ENCODE data around the gene RIN2. TPM values are rescaled to one million over a fixed set of nuclear protein-coding genes. Genes with fewer than 3 reads are reported as not detected.

RIN2 gene
- total and polyA plus RNA-seq, 2 of the 4 experiments (the other 2 are of a cell fraction): 16.1 to 72.2 TPM

- Histone ChIP-seq H3K4ac (ENCODE audit: low read depth, low read length) (no peak overlapping the region), H3K18ac (ENCODE audit: low read depth, low read length) (no peak overlapping the region), H3K79me1 (ENCODE audit: low read depth in 1 of 2, low read length in 2 of 2) (no peaks in the 10 kb centered on the region), H3K27me3 (ENCODE audit: control insufficient read depth, insufficient read depth, low read length) (peaks cover 15% of the 10 kb centered on the region), H4K91ac (ENCODE audit: insufficient read depth, low read depth, low read length) (no peak overlapping the region), H3K56ac (ENCODE audit: extremely low read depth, insufficient read depth, low read length) (no peak overlapping the region), H2BK5ac (ENCODE audit: low read depth, low read length, poor library complexity, severe bottlenecking) (no peak overlapping the region), H3K9me1 (ENCODE audit: insufficient read depth, low read length) (no peaks in the 10 kb centered on the region), H4K20me1 (ENCODE audit: insufficient read depth, low read length) (no peaks in the 10 kb centered on the region), H3K36me3 (ENCODE audit: control insufficient read depth, insufficient read depth, low read length) (no peaks in the 10 kb centered on the region), H3K27ac (ENCODE audit: insufficient read depth, low read length) (no peak overlapping the region), H4K5ac (ENCODE audit: low read depth, low read length) (no peak overlapping the region), H3K23ac (ENCODE audit: low read depth, low read length) (no peak overlapping the region), H3K4me2 (ENCODE audit: low read depth, low read length) (no peak overlapping the region), H3K14ac (replicated peaks; ENCODE audit: low read depth, low read length) (no peak overlapping the region), H3K4me3 (ENCODE audit: insufficient read depth, low read depth, low read length) (no peak overlapping the region), H3K9ac (ENCODE audit: low read depth, low read length) (no peak overlapping the region), H4K8ac (ENCODE audit: low read depth in 2 of 2, low read length in 2 of 2) (no peak overlapping the region), H2AFZ (replicated peaks; ENCODE audit: low read length, poor library complexity) (no peak overlapping the region), H2AK9ac (replicated peaks; ENCODE audit: low read depth, low read length, poor library complexity) (no peak overlapping the region), H2BK20ac (ENCODE audit: low read depth, low read length) (no peak overlapping the region), H3K4me1 (ENCODE audit: control insufficient read depth, insufficient read depth, low read length) (no peaks in the 10 kb centered on the region), H2BK120ac (ENCODE audit: low read depth, low read length) (no peak overlapping the region), H2BK15ac (ENCODE audit: low read depth, low read length) (no peak overlapping the region), H3K9me3 (ENCODE audit: control insufficient read depth, insufficient read depth, low read length) (peaks cover 3% of the 10 kb centered on the region), H2AK5ac (ENCODE audit: low read depth, low read length) (no peak overlapping the region)
- dilution Hi-C loops (cut with HindIII; ENCODE audit: low sequenced_read_pairs, unreplicated experiment) (no loop called here), intact Hi-C loops (cut with micrococcal nuclease) (no loop called here), in situ Hi-C loops (cut with MboI; ENCODE audit: low sequenced_read_pairs) (no loop called here)
- no TSS peak for BruUV-seq (replicated peaks)
- DNase-seq (no peak), ATAC-seq (ENCODE audit: low read depth) (no peak)
- ChIA-PET CTCF (no interaction called here), POLR2A (ENCODE audit: unreplicated experiment) (no interaction called here)
- no peak for TF ChIP-seq RCOR1 (IDR thresholded peaks at IDR 0.05; ENCODE audit: insufficient replicate concordance, low read length)
- TF ChIP-seq MXI1 (IDR thresholded peaks at IDR 0.05; ENCODE audit: borderline replicate concordance, low read depth, low read length): no peak
- TF ChIP-seq CEBPB (IDR thresholded peaks at IDR 0.05; ENCODE audit: low read depth, low read length): no peak
- no peak for TF ChIP-seq USF2 (IDR thresholded peaks at IDR 0.05; ENCODE audit: low read depth, low read length)
- no peak for TF ChIP-seq CHD1 (IDR thresholded peaks at IDR 0.05; ENCODE audit: low read depth, low read length)
- TF ChIP-seq SMC3 (IDR thresholded peaks at IDR 0.05; ENCODE audit: low read depth, low read length): no peak
- no peak for TF ChIP-seq BHLHE40 (IDR thresholded peaks at IDR 0.05; ENCODE audit: low read depth, low read length)
- TF ChIP-seq FOS (IDR thresholded peaks at IDR 0.05; ENCODE audit: low read depth, low read length): no peak
- no peak for TF ChIP-seq RAD21 (IDR thresholded peaks at IDR 0.05; ENCODE audit: low read length)
- TF ChIP-seq NFE2L2 (IDR thresholded peaks at IDR 0.05; ENCODE audit: low read depth, low read length): no peak
- TF ChIP-seq RFX5 (IDR thresholded peaks at IDR 0.05; ENCODE audit: low read depth, low read length): no peak
- TF ChIP-seq MAFK (IDR thresholded peaks at IDR 0.05; ENCODE audit: low read depth, low read length): no peak
- no peak for TF ChIP-seq POLR2A (IDR thresholded peaks at IDR 0.05; ENCODE audit: low read depth, low read length)
- TF ChIP-seq, protein P1, sequence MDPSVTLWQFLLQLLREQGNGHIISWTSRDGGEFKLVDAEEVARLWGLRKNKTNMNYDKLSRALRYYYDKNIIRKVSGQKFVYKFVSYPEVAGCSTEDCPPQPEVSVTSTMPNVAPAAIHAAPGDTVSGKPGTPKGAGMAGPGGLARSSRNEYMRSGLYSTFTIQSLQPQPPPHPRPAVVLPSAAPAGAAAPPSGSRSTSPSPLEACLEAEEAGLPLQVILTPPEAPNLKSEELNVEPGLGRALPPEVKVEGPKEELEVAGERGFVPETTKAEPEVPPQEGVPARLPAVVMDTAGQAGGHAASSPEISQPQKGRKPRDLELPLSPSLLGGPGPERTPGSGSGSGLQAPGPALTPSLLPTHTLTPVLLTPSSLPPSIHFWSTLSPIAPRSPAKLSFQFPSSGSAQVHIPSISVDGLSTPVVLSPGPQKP (IDR thresholded peaks at IDR 0.05; ENCODE audit: borderline replicate concordance, low read depth, low read length): no peak
- TF ChIP-seq MAZ (IDR thresholded peaks at IDR 0.05; ENCODE audit: borderline replicate concordance, low read depth, low read length): no peak
- TF ChIP-seq, protein P2, sequence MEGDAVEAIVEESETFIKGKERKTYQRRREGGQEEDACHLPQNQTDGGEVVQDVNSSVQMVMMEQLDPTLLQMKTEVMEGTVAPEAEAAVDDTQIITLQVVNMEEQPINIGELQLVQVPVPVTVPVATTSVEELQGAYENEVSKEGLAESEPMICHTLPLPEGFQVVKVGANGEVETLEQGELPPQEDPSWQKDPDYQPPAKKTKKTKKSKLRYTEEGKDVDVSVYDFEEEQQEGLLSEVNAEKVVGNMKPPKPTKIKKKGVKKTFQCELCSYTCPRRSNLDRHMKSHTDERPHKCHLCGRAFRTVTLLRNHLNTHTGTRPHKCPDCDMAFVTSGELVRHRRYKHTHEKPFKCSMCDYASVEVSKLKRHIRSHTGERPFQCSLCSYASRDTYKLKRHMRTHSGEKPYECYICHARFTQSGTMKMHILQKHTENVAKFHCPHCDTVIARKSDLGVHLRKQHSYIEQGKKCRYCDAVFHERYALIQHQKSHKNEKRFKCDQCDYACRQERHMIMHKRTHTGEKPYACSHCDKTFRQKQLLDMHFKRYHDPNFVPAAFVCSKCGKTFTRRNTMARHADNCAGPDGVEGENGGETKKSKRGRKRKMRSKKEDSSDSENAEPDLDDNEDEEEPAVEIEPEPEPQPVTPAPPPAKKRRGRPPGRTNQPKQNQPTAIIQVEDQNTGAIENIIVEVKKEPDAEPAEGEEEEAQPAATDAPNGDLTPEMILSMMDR (conservative IDR thresholded peaks at IDR 0.05; ENCODE audit: low read depth, low read length): no peak
- WGBS, 2 experiments (ENCODE audit: extremely low coverage in 2 of 2, insufficient read length in 1 of 2): no CpG with 5 or more reads among the region's 1 CpG
These were observed 14.4 kb upstream of the RIN2 start for GRCh38 chr20:19743640-19743995.

Data from IMR-90 (cell line).